Heart right ventricle (tissue), 16 donors: ENCODE results near the gene SIK2. TPM values are rescaled to one million over a fixed set of nuclear protein-coding genes. Genes with fewer than 3 reads are reported as not detected.

ENCODE experiments used
- ATAC-seq, 8 donors: fragments of 200-7000 bp; cut with Tn5 transposase; one replicate each; pipeline ENCODE4 v1.9.1; 2020; ENCODE audit warnings: mild to moderate bottlenecking in 8 of 8, moderate library complexity in 8 of 8, moderate number of reproducible peaks in 1 of 8
- DNase-seq, 2 donors: peaks; one replicate each; pipeline ENCODE4 v3.0.0-alpha.2; 2020
- H3K27ac ChIP-seq, 10 donors: fragments of 200-600 bp; sonication (generic) in 2 of 10; one replicate each; pipeline versions ENCODE4 v1.5.0 to v1.8.0; 2020 to 2022; ENCODE audit warnings: mild to moderate bottlenecking in 3 of 10
- H3K27me3 ChIP-seq, 7 donors: fragments of 200-600 bp; one replicate each; pipeline ENCODE4 v1.8.0; 2021 to 2022; ENCODE audit warnings: mild to moderate bottlenecking in 2 of 7
- H3K36me3 ChIP-seq, 9 donors: fragments of 200-600 bp; sonication (generic) in 1 of 9; one replicate each; pipeline versions ENCODE4 v1.5.0 to v1.8.0; 2020 to 2022; ENCODE audit warnings: mild to moderate bottlenecking in 2 of 9
- H3K4me1 ChIP-seq, 9 donors: fragments of 200-600 bp; sonication (generic) in 1 of 9; one replicate each; pipeline versions ENCODE4 v1.5.0 to v1.8.0; 2020 to 2022; ENCODE audit warnings: mild to moderate bottlenecking in 4 of 9
- H3K4me3 ChIP-seq, 10 donors: fragments of 200-600 bp; sonication (generic) in 2 of 10; one replicate each; pipeline versions ENCODE4 v1.5.0 to v1.8.0; 2020 to 2022; ENCODE audit warnings: mild to moderate bottlenecking in 7 of 10, moderate library complexity in 2 of 10
- H3K9me3 ChIP-seq, 11 donors: fragments of 200-600 bp in 10 of 11; sonication (generic) in 2 of 11; one replicate each; pipeline versions ENCODE4 v1.5.0 to v1.8.0; 2013 to 2022; ENCODE audit warnings: mild to moderate bottlenecking in 2 of 11, control low read depth in 1 of 11, moderate library complexity in 1 of 11
- CTCF ChIP-seq, 9 donors: fragments of 200-600 bp; sonication (generic) in 2 of 9; IDR thresholded peaks; one replicate each; pipeline versions ENCODE4 v1.5.0 to v1.8.0; 2021 to 2022; ENCODE audit warnings: antibody characterized with exemption in 9 of 9, mild to moderate bottlenecking in 5 of 9, moderate library complexity in 1 of 9
- WGBS, 2 donors: extraction: QIAGEN DNeasy Blood & Tissue Kit; methylation state at CpG; one replicate each; pipeline ENCODE4 v1.1.7; 2013; ENCODE audit warnings: inconsistent platforms in 1 of 2; 5-methylcytosine and 5-hydroxymethylcytosine counted together
- intact Hi-C, 10 donors: fragments of 100-400 bp; cut with DNase I; formaldehyde crosslinking; loops; one replicate each; pipeline versions ENCODE4 v1.11.1 to v1.14.2; 2022
- polyA plus RNA-seq, 2 donors: library from polyadenylated mRNA; stranded (reverse); fragments of 200-250 nt; gene quantifications; one replicate each; pipeline ENCODE4 v1.2.3, GENCODE V29; 2013
- total RNA-seq, 10 donors: library from RNA; stranded (reverse); fragmentation: NEBNext Ultra II Directional in 3 of 10; extraction: Animal tissue kit (Norgen Biotek cat#: 25700) in 3 of 10; gene quantifications; one replicate each; pipeline versions ENCODE4 v1.2.1 to v1.2.4, GENCODE V29; 2021 to 2023
- donor health status: Arrhythmogenic right ventricular cardiomyopathy.
- donor health status: ischemic (EF 13 %, LVEDD 7.1; RV severe dilation, severe dysfunction).
- donor health status: healthy with polysubstance abuse.
- donor health status: DM: no; HTN: yes; CAD: no.
- donor health status: DM: no; HTN: no; CAD: no.
- donor health status: ischemic (EF 25% LVEDD 6.9; RV normal size, moderate dysfunction).
- donor health status: ischemic (EF 25% LVEDD 5.7; RV mildly dilated, moderate dysfunction).
- donor health status: healthy.
- donor health status: DM: yes; HTN: yes; CAD: no.
- donor health status: Ischemic cardiomyopathy.
- donor health status: ischemic (EF 35%, LVEDD 5.7; RV mildly dilated, moderate dysfunction).
- donor health status: nonischemic (EF 11% LVEDD 7.7; RV severe dilation, severe dysfunction).
- donor health status: DM: yes; HTN: yes; CAD: no.
- donor health status: PGD.
- donor health status: ischemic (EF 29% LVEDD 5.4; RV normal size, mild dysfunction).
- donor health status: nonischemic (EF 23%, LVEDD 6.1; RV moderate dilation, normal function).

SIK2 gene
- total and polyA plus RNA-seq, 12 donors = 4.1 to 41.6 (median 28.8) TPM

GRCh38 chr11:111718859-111719258 is 116.6 kb downstream of the SIK2 start:
- intact Hi-C loops = loop anchor here in 1 of 10 donors (10.0 kb wide), 1 partner anchor 56 kb away; no protein-coding TSS in a partner anchor
- DNase-seq (no peak), ATAC-seq (no peak)
- WGBS, 2 donors = 92 to 93% methylated on average over 5 of the region's 5 CpGs
- no peaks in the 10 kb centered on the region for H3K27me3 ChIP-seq
- peak overlapping the region in 4 of 10 donors; percentile 13 to 48 (median 33) for H3K27ac ChIP-seq
- peaks cover 0 to 92% (median 42%) of the 10 kb centered on the region in 9 donors for H3K36me3 ChIP-seq
- H3K4me1 ChIP-seq = peaks cover 0 to 34% (median 6%) of the 10 kb centered on the region in 9 donors
- no peak overlapping the region for H3K4me3 ChIP-seq
- no peaks in the 10 kb centered on the region for H3K9me3 ChIP-seq
- no peak for TF ChIP-seq CTCF (IDR thresholded peaks at IDR 0.05)

GRCh38 chr11:111719379-111719778 is 117.1 kb downstream of the SIK2 start:
- no peak for DNase-seq
- WGBS, 2 donors = 94 to 98% methylated on average over 2 of the region's 2 CpGs
- Histone ChIP-seq H3K4me3 (no peak overlapping the region), H3K27me3 (no peaks in the 10 kb centered on the region), H3K36me3 (peaks cover 0 to 92% (median 45%) of the 10 kb centered on the region in 9 donors), H3K9me3 (no peaks in the 10 kb centered on the region), H3K4me1 (peaks cover 0 to 34% (median 6%) of the 10 kb centered on the region in 9 donors), H3K27ac (no peak overlapping the region)
- no peak for ATAC-seq
- no peak for TF ChIP-seq CTCF (IDR thresholded peaks at IDR 0.05)
- intact Hi-C loops = loop anchor here in 1 of 10 donors (10.0 kb wide), 1 partner anchor 55 kb away; no protein-coding TSS in a partner anchor

- Histone ChIP-seq H3K9me3 (no peaks in the 10 kb centered on the region), H3K36me3 (peaks cover 0 to 99% (median 58%) of the 10 kb centered on the region in 9 donors), H3K4me1 (peaks cover 0 to 28% (median 6%) of the 10 kb centered on the region in 9 donors), H3K27me3 (no peaks in the 10 kb centered on the region), H3K27ac (peak overlapping the region in 2 of 10 donors; percentile 1 to 6), H3K4me3 (no peak overlapping the region)
- WGBS, 2 donors = 75 to 82% methylated on average over 7 of the region's 7 CpGs
- DNase-seq (no peak), ATAC-seq (peak in 4 of 8 donors; percentile 31 to 75 (median 40))
- intact Hi-C loops = no loop called here
- TF ChIP-seq CTCF (IDR thresholded peaks at IDR 0.05) = no peak
These were observed 118.7 kb downstream of the SIK2 start for GRCh38 chr11:111720801-111721494.

GRCh38 chr11:111722501-111722900 is 120.3 kb downstream of the SIK2 start:
- ATAC-seq (no peak), DNase-seq (no peak)
- peaks cover 0 to 34% (median 6%) of the 10 kb centered on the region in 9 donors for H3K4me1 ChIP-seq
- no peak overlapping the region for H3K4me3 ChIP-seq
- H3K27me3 ChIP-seq = no peaks in the 10 kb centered on the region
- intact Hi-C loops = no loop called here
- H3K27ac ChIP-seq = no peak overlapping the region
- TF ChIP-seq CTCF (IDR thresholded peaks at IDR 0.05) = no peak
- 87 to 92% methylated on average over 8 of the region's 8 CpGs for WGBS, 2 donors
- H3K9me3 ChIP-seq = no peaks in the 10 kb centered on the region
- H3K36me3 ChIP-seq = peaks cover 0 to 98% (median 66%) of the 10 kb centered on the region in 9 donors
